ENCODE data around the gene RASGRP4.

GRCh38 chr19:38448225-38448624, 22.2 kb upstream of the RASGRP4 start:
- TF ChIP-seq SUZ12 (IDR thresholded peaks at IDR 0.05; ENCODE audit: extremely low read depth, insufficient read depth, insufficient read length) (no peak), ZNF274 (IDR thresholded peaks at IDR 0.05; ENCODE audit: low read depth, low read length) (no peak), YY1 (IDR thresholded peaks at IDR 0.05; ENCODE audit: insufficient read depth, insufficient read length) (no peak)
